ENCODE results near the gene ZNF143.
"Not testable (repeated sequence)": the region's sequence is repeated elsewhere in the genome, so short reads cannot be mapped to it uniquely, and the experiment has no call there.

ZNF143 gene

GRCh38 chr11:9460322-9461062 lies at the start of gene ZNF143:
ZNF143 (plus strand) TSS chr11:9461012; CDS start chr11:9471309, 10,297 bp downstream.
- peak; percentile 96 to 100 (median 100) for DNase-seq

- DNase-seq: no peak
These were observed 32.1 kb upstream of the ZNF143 start for GRCh38 chr11:9428706-9429105.

- DNase-seq: no peak
These were observed 22.2 kb upstream of the ZNF143 start for GRCh38 chr11:9438611-9439010.

GRCh38 chr11:9446230-9446629 lies 14.6 kb upstream of the ZNF143 start:
- DNase-seq: no peak

- no peak for DNase-seq
These were observed 12.0 kb upstream of the ZNF143 start for GRCh38 chr11:9448576-9449352.

- not testable (repeated sequence) for DNase-seq
These were observed 8.8 kb upstream of the ZNF143 start for GRCh38 chr11:9452023-9452422.

GRCh38 chr11:9455722-9456121 lies 5.1 kb upstream of the ZNF143 start:
- DNase-seq: no peak

GRCh38 chr11:9459667-9460321 lies 1.0 kb upstream of the ZNF143 start:
- DNase-seq: peak in 6 of 14 donors; percentile 29 to 55 (median 38)

GRCh38 chr11:9461063-9461759 lies 399 bp downstream of the ZNF143 start:
- peak; percentile 71 to 97 (median 92) for DNase-seq

GRCh38 chr11:9461760-9462134 lies 935 bp downstream of the ZNF143 start:
- DNase-seq: no peak

GRCh38 chr11:9462172-9462799 lies 1.5 kb downstream of the ZNF143 start:
- DNase-seq: peak in 1 of 14 donors; percentile 1

GRCh38 chr11:9462806-9463537 lies 2.2 kb downstream of the ZNF143 start:
- DNase-seq: no peak

- DNase-seq: no peak
These were observed 10.0 kb downstream of the ZNF143 start for GRCh38 chr11:9470765-9471164.

- DNase-seq: no peak
These were observed 12.6 kb downstream of the ZNF143 start for GRCh38 chr11:9473408-9473807.

GRCh38 chr11:9479899-9480298 lies 19.1 kb downstream of the ZNF143 start:
- no peak for DNase-seq

GRCh38 chr11:9489080-9489765 lies 28.4 kb downstream of the ZNF143 start:
- DNase-seq: no peak

GRCh38 chr11:9490376-9490775 lies 29.6 kb downstream of the ZNF143 start:
- DNase-seq: no peak

GRCh38 chr11:9493492-9493891 lies 32.7 kb downstream of the ZNF143 start:
- no peak for DNase-seq

- no peak for DNase-seq
These were observed 33.5 kb downstream of the ZNF143 start for GRCh38 chr11:9494316-9494715.

GRCh38 chr11:9495803-9496514 lies 35.1 kb downstream of the ZNF143 start:
- no peak for DNase-seq

All from C1 segment of cervical spinal cord (tissue), 14 donors.